K562 (cell line): ENCODE results near the gene DNMBP. TPM values are rescaled to one million over a fixed set of nuclear protein-coding genes. Genes with fewer than 3 reads are reported as not detected.
"Not testable (repeated sequence)": the region's sequence is repeated elsewhere in the genome, so short reads cannot be mapped to it uniquely, and the experiment has no call there.

Experiments used
- ATAC-seq: fragments of 200-7000 bp; cut with Tn5 transposase; 3 replicates; pipeline ENCODE4 v1.9.1; 2020; ENCODE audit warnings: moderate library complexity
- BruUV-seq: library from RNA; stranded (reverse); fragments of 400-500 nt; replicated peaks from 2 replicates; lab custom pipeline; 2021; lab: Mats Ljungman, UMichigan
- CTCF ChIA-PET: fragments of 300-600 bp; formaldehyde crosslinking; extraction: SDS; loops from one replicate; lab custom pipeline; 2021; ENCODE audit warnings: low intra/inter-chr PET ratio; lab: Yijun Ruan, JAX
- POLR2A ChIA-PET: fragments of 300-600, 350-650 bp; sonication (Branson Sonifier 250); formaldehyde crosslinking; extraction: SDS; loops from one replicate; lab custom pipeline; 2021; ENCODE audit warnings: antibody characterized with exemption, inconsistent platforms; lab: Yijun Ruan, JAX
- DNase-seq, 4 experiments: peaks; one replicate each; pipeline versions ENCODE4 v3.0.0 to v3.0.0-alpha.2; 2011 to 2018; ENCODE audit warnings: low spot score in 3 of 4, mixed read lengths in 3 of 4; ENCODE audit errors: extremely low read depth in 1 of 4
- FAIRE-seq: peaks from 2 replicates; lab custom pipeline; 2011; peaks lifted over from hg19 to GRCh38; lab: Jason Lieb, UNC
- H2AFZ ChIP-seq: 2 replicates; pipeline ENCODE4 v1.6.0; 2011; ENCODE audit warnings: low read depth, low read length, control low read depth, inconsistent platforms
- H3K27ac ChIP-seq: fragments of 200-600 bp; 3 replicates; pipeline ENCODE4 v1.8.0; 2011; ENCODE audit warnings: low read depth, mild to moderate bottlenecking, control low read depth, inconsistent platforms, low read length, moderate library complexity, mixed read lengths; ENCODE audit errors: extremely low read depth
- H3K27me3 ChIP-seq, 2 experiments: fragments of 300-600 bp in 1 of 2; 2 replicates in 1 of 2; 3 replicates in 1 of 2; pipeline versions ENCODE4 v1.6.0 to v1.8.0; 2011; ENCODE audit warnings: inconsistent platforms in 2 of 2, low read length in 2 of 2, mild to moderate bottlenecking in 1 of 2, mixed read lengths in 1 of 2, moderate library complexity in 1 of 2; ENCODE audit not compliant: control insufficient read depth in 2 of 2, insufficient read depth in 2 of 2
- H3K36me3 ChIP-seq: fragments of 300-600 bp; 3 replicates; pipeline ENCODE4 v1.8.0; 2011; ENCODE audit warnings: mild to moderate bottlenecking, low read length, inconsistent platforms; ENCODE audit not compliant: control insufficient read depth, insufficient read depth
- H3K4me1 ChIP-seq, 2 experiments: fragments of 200-600 bp in 1 of 2; replicated peaks in 1 of 2; 2 replicates in 1 of 2; 3 replicates in 1 of 2; pipeline versions ENCODE4 v1.5.1 to v1.8.0; 2011; ENCODE audit warnings: inconsistent platforms in 2 of 2, low read length in 2 of 2, mild to moderate bottlenecking in 1 of 2, mixed read lengths in 1 of 2, moderate library complexity in 1 of 2; ENCODE audit not compliant: control insufficient read depth in 2 of 2, insufficient read depth in 2 of 2
- H3K4me2 ChIP-seq: 2 replicates; pipeline ENCODE4 v1.6.1; 2011; ENCODE audit warnings: low read length, control low read depth, inconsistent platforms, mixed read lengths; ENCODE audit not compliant: insufficient read depth
- H3K4me3 ChIP-seq: fragments of 200-600 bp; sonication (generic), shearing (Covaris generic); 2 replicates; pipeline ENCODE4 v1.5.1; 2016; ENCODE audit warnings: control low read depth, inconsistent platforms
- H3K79me2 ChIP-seq: fragments of 200-600 bp; 3 replicates; pipeline ENCODE4 v1.8.0; 2011; ENCODE audit warnings: low read length, inconsistent platforms; ENCODE audit not compliant: control insufficient read depth, insufficient read depth
- H3K9ac ChIP-seq, 2 experiments: 2 replicates each; pipeline versions ENCODE4 v1.6.0 to v1.6.1; 2011; ENCODE audit warnings: low read depth in 2 of 2, low read length in 2 of 2, control low read depth in 1 of 2, inconsistent platforms in 1 of 2, mild to moderate bottlenecking in 1 of 2, mixed read lengths in 1 of 2; ENCODE audit not compliant: insufficient read depth in 1 of 2
- H3K9me1 ChIP-seq: one replicate; pipeline ENCODE4 v1.6.0; 2011; ENCODE audit warnings: inconsistent platforms, mild to moderate bottlenecking, low read length, moderate library complexity; ENCODE audit not compliant: control insufficient read depth, insufficient read depth
- H3K9me3 ChIP-seq: replicated peaks from 2 replicates; pipeline ENCODE4 v1.5.1; 2011; ENCODE audit warnings: low read depth, low read length, inconsistent platforms; ENCODE audit not compliant: control insufficient read depth, insufficient read depth
- H4K20me1 ChIP-seq: replicated peaks from 2 replicates; pipeline ENCODE4 v1.6.1; 2011; ENCODE audit warnings: low read length, inconsistent platforms, mixed read lengths; ENCODE audit not compliant: control insufficient read depth, insufficient read depth
- BCOR ChIP-seq: fragments of 450-650 bp; IDR thresholded peaks from 2 replicates; pipeline ENCODE4 v1.6.1; 2016
- MCM3 ChIP-seq: fragments of 450-650 bp; IDR thresholded peaks from 2 replicates; pipeline ENCODE4 v1.6.1; 2016
- ZNF174 ChIP-seq: fragments of 250-450 bp; sonication (Bioruptor Pico); IDR thresholded peaks from 2 replicates; pipeline ENCODE4 v1.4.0; 2020; ENCODE audit warnings: mild to moderate bottlenecking
- WGBS: fragments of 100-300 bp; shearing (Covaris generic); methylation state at CpG from one replicate; pipeline ENCODE4 v1.1.6; 2016; ENCODE audit warnings: low coverage, mixed read lengths; ENCODE audit not compliant: insufficient coverage; ENCODE audit errors: missing lambda C conversion rate; 5-methylcytosine and 5-hydroxymethylcytosine counted together
- in situ Hi-C: fragments of 300-500 bp; cut with MboI; formaldehyde crosslinking; loops from 4 replicates; pipeline ENCODE4 v1.15.0; 2018; ENCODE audit warnings: inconsistent platforms, mixed read lengths
- intact Hi-C: fragments of 100-400 bp; cut with micrococcal nuclease; formaldehyde crosslinking; loops from 2 replicates; pipeline ENCODE4 v1.14.2; 2022
- polyA plus RNA-seq, 8 experiments: library from polyadenylated mRNA; depleted of rRNA in 4 of 8; stranded (reverse) in 5 of 8; unstranded in 3 of 8; fragments of >200 nt; fragmentation: Nextera tagmentation in 2 of 8; fragmentation: Illumina TruSeq in 1 of 8; extraction: Ambion mirVana in 2 of 8; extraction: Trizol in 1 of 8; gene quantifications; 2 replicates each; pipeline versions ENCODE4 v1.2.1 to v1.2.3, GENCODE V29; 2011 to 2014; ENCODE audit warnings: inconsistent platforms in 1 of 8, missing spikeins in 1 of 8
- total RNA-seq, 7 experiments: library from RNA; depleted of rRNA in 6 of 7; stranded (reverse); fragments of >200 nt in 6 of 7; fragmentation: Illumina TruSeq in 2 of 7; extraction: Trizol in 2 of 7; gene quantifications; 2 replicates each; pipeline versions ENCODE4 v1.2.1 to v1.2.3, GENCODE V29; 2011 to 2021; ENCODE audit warnings: low replicate concordance in 1 of 7

Gene DNMBP
- total and polyA plus RNA-seq, 9 of the 15 experiments (the other 6 are each of a cell fraction or from before 2014, with no cell fraction given), result 0.83 to 3.7 (median 2.2) TPM

DNA sequence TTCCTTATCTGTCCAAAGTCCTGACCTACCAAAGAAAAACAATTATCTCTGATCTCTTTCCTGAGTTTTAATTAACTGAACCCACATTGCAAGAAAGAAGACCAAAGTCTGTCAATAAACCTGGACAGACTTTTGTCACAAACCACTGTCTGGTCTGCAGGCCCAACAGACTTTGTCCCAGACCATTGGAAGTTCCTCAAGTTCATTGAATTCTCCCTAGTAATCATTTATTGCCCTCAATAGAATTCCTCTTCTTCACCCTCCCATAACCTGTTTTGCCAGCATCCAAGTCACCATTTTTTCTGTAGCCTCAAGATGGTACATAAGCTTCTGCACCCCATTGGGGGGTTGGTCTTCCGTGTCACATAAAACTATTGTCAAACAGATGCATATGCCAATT lies 3.9 kb upstream of the DNMBP start:
- Histone ChIP-seq H3K9me3 (no peaks in the 10 kb centered on the region), H3K4me1 (peaks cover 1 to 4% of the 10 kb centered on the region in 2 experiments; a peak in 4 of 5 replicates), H3K36me3 (no peaks in the 10 kb centered on the region), H3K27me3 (no peaks in the 10 kb centered on the region), H3K9ac (no peak overlapping the region), H3K4me3 (no peak overlapping the region), H2AFZ (no peak overlapping the region), H3K27ac (no peak overlapping the region), H3K79me2 (peaks cover 3% of the 10 kb centered on the region; the same call in 1 of the 3 replicates), H4K20me1 (0 out of 2 replicates have a peak, but pooled peaks cover 3% of the 10 kb centered on the region), H3K4me2 (no peak overlapping the region), H3K9me1 (no peaks in the 10 kb centered on the region)
- ATAC-seq (no peak), FAIRE-seq (no peak), DNase-seq (no peak)
- CTCF ChIA-PET, result no interaction called here
- no TSS peak for BruUV-seq
- in situ Hi-C loops, result no loop called here
- 33% methylated on average over 1 of the region's 1 CpG for WGBS
- intact Hi-C loops, result no loop called here
- POLR2A ChIA-PET, result no interaction called here
- TF ChIP-seq ZNF174 (CRISPR knock-in tag) (no peak), BCOR (no peak), MCM3 (no peak)

- H3K9ac ChIP-seq, POLR2A ChIA-PET, H3K36me3 ChIP-seq, H3K4me1 ChIP-seq, DNase-seq, H3K27me3 ChIP-seq, CTCF ChIA-PET, in situ Hi-C loops, BruUV-seq, H3K9me1 ChIP-seq, intact Hi-C loops, FAIRE-seq, H3K9me3 ChIP-seq, H3K4me3 ChIP-seq, H3K79me2 ChIP-seq, H2AFZ ChIP-seq, H3K27ac ChIP-seq, H3K4me2 ChIP-seq, H4K20me1 ChIP-seq, ATAC-seq: not testable (repeated sequence)
- WGBS, result 57% methylated on average over 18 of the region's 20 CpGs
Measured at GRCh38 chr10:100011906-100012305, 2.2 kb upstream of the DNMBP start.
